Kidney epithelial cell (primary cell): Measurements from ENCODE around the gene APBB2. TPM values are rescaled to one million over a fixed set of nuclear protein-coding genes. Genes with fewer than 3 reads are reported as not detected.

Experiments used
- DNase-seq: peaks from one replicate; pipeline ENCODE4 v3.0.0-alpha.2; 2010; ENCODE audit warnings: low read depth
- H3K27me3 ChIP-seq: 2 replicates; pipeline ENCODE4 v1.6.0; 2011; ENCODE audit warnings: low read length; ENCODE audit not compliant: control insufficient read depth, insufficient read depth
- H3K36me3 ChIP-seq: 2 replicates; pipeline ENCODE4 v1.5.1; 2011; ENCODE audit warnings: low read length; ENCODE audit not compliant: control insufficient read depth, insufficient read depth
- H3K4me3 ChIP-seq: 2 replicates; pipeline ENCODE4 v1.5.1; 2011; ENCODE audit warnings: low read depth, mild to moderate bottlenecking, control low read depth, low read length
- total RNA-seq: library from RNA; depleted of rRNA; stranded (reverse); fragments of >200 nt; gene quantifications from 2 replicates; pipeline ENCODE4 v1.2.3, GENCODE V29; 2015
- TF ChIP-seq, protein P1 (sequence below): IDR thresholded peaks from 2 replicates; pipeline ENCODE4 v1.5.1; 2011; ENCODE audit warnings: mild to moderate bottlenecking, moderate library complexity, low read length, control low read depth, inconsistent platforms; ENCODE audit not compliant: insufficient read depth, poor library complexity, severe bottlenecking

The APBB2 gene
- total RNA-seq, 1 donor from 2014 or later = 52.0 TPM

DNA sequence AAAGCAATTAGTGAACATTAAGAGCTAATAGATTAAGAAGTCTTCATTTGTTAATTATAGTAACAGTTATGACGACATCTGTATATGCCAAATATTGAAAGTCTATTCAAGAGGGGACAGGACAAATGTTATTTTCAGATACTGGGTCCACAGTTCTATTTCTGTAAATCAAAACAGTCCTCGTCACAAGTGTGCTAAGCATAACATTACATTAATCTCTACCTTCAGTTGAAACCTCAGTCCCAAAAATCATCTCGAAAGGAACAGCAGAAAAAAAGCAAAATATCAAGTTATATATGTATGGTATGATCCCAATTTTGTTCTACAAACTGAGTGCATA is 70.3 kb downstream of the APBB2 start:
- no peak overlapping the region for H3K4me3 ChIP-seq
- H3K27me3 ChIP-seq = no peaks in the 10 kb centered on the region
- TF ChIP-seq, protein P1, sequence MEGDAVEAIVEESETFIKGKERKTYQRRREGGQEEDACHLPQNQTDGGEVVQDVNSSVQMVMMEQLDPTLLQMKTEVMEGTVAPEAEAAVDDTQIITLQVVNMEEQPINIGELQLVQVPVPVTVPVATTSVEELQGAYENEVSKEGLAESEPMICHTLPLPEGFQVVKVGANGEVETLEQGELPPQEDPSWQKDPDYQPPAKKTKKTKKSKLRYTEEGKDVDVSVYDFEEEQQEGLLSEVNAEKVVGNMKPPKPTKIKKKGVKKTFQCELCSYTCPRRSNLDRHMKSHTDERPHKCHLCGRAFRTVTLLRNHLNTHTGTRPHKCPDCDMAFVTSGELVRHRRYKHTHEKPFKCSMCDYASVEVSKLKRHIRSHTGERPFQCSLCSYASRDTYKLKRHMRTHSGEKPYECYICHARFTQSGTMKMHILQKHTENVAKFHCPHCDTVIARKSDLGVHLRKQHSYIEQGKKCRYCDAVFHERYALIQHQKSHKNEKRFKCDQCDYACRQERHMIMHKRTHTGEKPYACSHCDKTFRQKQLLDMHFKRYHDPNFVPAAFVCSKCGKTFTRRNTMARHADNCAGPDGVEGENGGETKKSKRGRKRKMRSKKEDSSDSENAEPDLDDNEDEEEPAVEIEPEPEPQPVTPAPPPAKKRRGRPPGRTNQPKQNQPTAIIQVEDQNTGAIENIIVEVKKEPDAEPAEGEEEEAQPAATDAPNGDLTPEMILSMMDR = no peak
- DNase-seq = no peak
- no peaks in the 10 kb centered on the region for H3K36me3 ChIP-seq

GRCh38 chr4:41143311-41144039 is 70.9 kb downstream of the APBB2 start:
- peak; percentile 81 for DNase-seq
- TF ChIP-seq, protein P1 = no peak
- Histone ChIP-seq H3K27me3 (no peaks in the 10 kb centered on the region), H3K36me3 (no peaks in the 10 kb centered on the region), H3K4me3 (no peak overlapping the region)

GRCh38 chr4:41142376-41143310 is 71.7 kb downstream of the APBB2 start:
- no peak overlapping the region for H3K4me3 ChIP-seq
- TF ChIP-seq, protein P1 = no peak
- H3K27me3 ChIP-seq = no peaks in the 10 kb centered on the region
- peak; percentile 63 for DNase-seq
- no peaks in the 10 kb centered on the region for H3K36me3 ChIP-seq

- H3K36me3 ChIP-seq = no peaks in the 10 kb centered on the region
- no peaks in the 10 kb centered on the region for H3K27me3 ChIP-seq
- no peak overlapping the region for H3K4me3 ChIP-seq
- peak; percentile 63 for DNase-seq
- TF ChIP-seq, protein P1 = no peak
Observed at GRCh38 chr4:41141900-41142299, 72.4 kb downstream of the APBB2 start.

DNA sequence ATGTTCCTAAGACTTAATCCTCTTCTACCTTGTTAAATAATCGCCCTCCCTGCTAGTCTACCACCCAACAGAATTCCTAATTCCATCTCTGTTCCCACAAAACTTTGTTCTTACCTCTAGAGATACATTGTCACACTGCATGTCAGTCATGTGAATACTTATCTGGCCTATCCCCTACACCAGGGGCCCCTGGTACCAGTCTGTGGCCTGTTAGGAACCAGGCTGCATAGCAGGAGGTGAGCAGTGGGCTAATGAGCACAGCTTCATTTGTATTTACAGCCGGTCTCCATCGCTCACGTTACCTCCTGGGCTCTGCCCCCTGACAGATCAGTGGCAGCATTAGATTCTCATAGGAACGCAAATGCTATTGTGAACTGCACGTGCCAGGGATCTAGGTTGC is 73.9 kb downstream of the APBB2 start:
- Histone ChIP-seq H3K27me3 (no peaks in the 10 kb centered on the region), H3K4me3 (no peak overlapping the region), H3K36me3 (no peaks in the 10 kb centered on the region)
- TF ChIP-seq, protein P1 = no peak
- no peak for DNase-seq

DNA sequence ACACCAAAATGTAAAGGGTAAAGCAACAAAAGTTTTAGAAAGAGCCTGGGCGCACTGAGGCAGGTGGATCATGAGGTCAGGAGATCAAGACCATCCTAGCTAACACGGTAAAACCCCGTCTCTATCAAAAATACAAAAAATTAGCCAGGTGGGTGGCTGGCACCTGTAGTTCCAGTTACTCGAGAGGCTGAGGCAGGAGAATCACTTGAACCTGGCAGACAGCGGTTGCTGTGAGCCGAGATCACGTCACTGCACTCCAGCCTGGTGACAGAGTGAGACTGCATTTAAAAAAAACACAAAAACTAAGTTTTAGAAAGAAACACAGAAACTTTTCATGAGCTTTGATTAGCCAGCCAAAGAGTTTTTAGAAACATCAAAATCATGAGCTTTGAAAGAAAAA is 76.5 kb downstream of the APBB2 start:
- Histone ChIP-seq H3K4me3 (no peak overlapping the region), H3K36me3 (no peaks in the 10 kb centered on the region), H3K27me3 (no peaks in the 10 kb centered on the region)
- TF ChIP-seq, protein P1 = no peak
- DNase-seq = no peak
